Right atrium auricular region (tissue), 2 donors: ENCODE results near the gene ARL14EP. TPM values are rescaled to one million over a fixed set of nuclear protein-coding genes. Genes with fewer than 3 reads are reported as not detected.

Experiments
- DNase-seq: peaks from one replicate; pipeline ENCODE4 v3.0.0-alpha.2; 2019; ENCODE audit warnings: low spot score
- H3K27ac ChIP-seq, 2 donors: fragments of 200-600 bp; sonication (generic); 1 replicate in 1 of 2; 2 replicates in 1 of 2; pipeline ENCODE4 v1.5.1; 2016 to 2019
- H3K27me3 ChIP-seq, 2 donors: fragments of 200-600 bp; sonication (generic); one replicate each; pipeline versions ENCODE4 v1.5.1 to v1.6.0; 2017 to 2019
- H3K36me3 ChIP-seq: fragments of 200-600 bp; sonication (generic); one replicate; pipeline ENCODE4 v1.5.1; 2016
- H3K4me1 ChIP-seq, 2 donors: fragments of 200-600 bp; sonication (generic); one replicate each; pipeline versions ENCODE4 v1.5.1 to v1.6.0; 2017 to 2019
- H3K4me3 ChIP-seq, 2 donors: fragments of 200-600 bp; sonication (generic); 1 replicate in 1 of 2; 2 replicates in 1 of 2; pipeline ENCODE4 v1.5.1; 2017 to 2019; ENCODE audit warnings: mild to moderate bottlenecking in 1 of 2, moderate library complexity in 1 of 2
- H3K9me3 ChIP-seq, 2 donors: fragments of 200-600 bp; sonication (generic); one replicate each; pipeline ENCODE4 v1.5.1; 2019
- CTCF ChIP-seq, 2 donors: fragments of 200-600 bp; sonication (generic); IDR thresholded peaks; one replicate each; pipeline ENCODE4 v1.5.1; 2019; ENCODE audit warnings: antibody characterized with exemption in 2 of 2
- total RNA-seq, 2 donors: library from RNA; depleted of rRNA; stranded (reverse); fragments of >200 nt; gene quantifications; one replicate each; pipeline ENCODE4 v1.1.0, GENCODE V29; 2016

The ARL14EP gene
- total RNA-seq, 2 donors from 2014 or later, result 20.6 to 29.3 TPM

- DNase-seq, result no peak
- H3K36me3 ChIP-seq, result no peaks in the 10 kb centered on the region
Measured at GRCh38 chr11:30304620-30305019, 18.3 kb upstream of the ARL14EP start.

GRCh38 chr11:30310623-30311022, 12.3 kb upstream of the ARL14EP start:
- H3K4me3 ChIP-seq, result no peak overlapping the region
- no peak for DNase-seq
- TF ChIP-seq CTCF (IDR thresholded peaks at IDR 0.05), result no peak

More at GRCh38 chr11:30304620-30305019, 18.3 kb upstream of the ARL14EP start:
- H3K4me1 ChIP-seq, result peaks cover 0 to 5% of the 10 kb centered on the region in 2 donors
- H3K27ac ChIP-seq, result no peak overlapping the region
- TF ChIP-seq CTCF (IDR thresholded peaks at IDR 0.05), result no peak
- H3K4me3 ChIP-seq, result no peak overlapping the region
- H3K27me3 ChIP-seq, result no peaks in the 10 kb centered on the region
- H3K9me3 ChIP-seq, result no peaks in the 10 kb centered on the region

GRCh38 chr11:30311189-30311588, 11.7 kb upstream of the ARL14EP start:
- no peak for DNase-seq
- no peaks in the 10 kb centered on the region for H3K27me3 ChIP-seq
- no peak overlapping the region for H3K4me3 ChIP-seq
- H3K4me1 ChIP-seq, result no peaks in the 10 kb centered on the region
- H3K9me3 ChIP-seq, result peaks cover 0 to 10% of the 10 kb centered on the region in 2 donors
- TF ChIP-seq CTCF (IDR thresholded peaks at IDR 0.05), result no peak
- no peaks in the 10 kb centered on the region for H3K36me3 ChIP-seq
- no peak overlapping the region for H3K27ac ChIP-seq

More at GRCh38 chr11:30310623-30311022, 12.3 kb upstream of the ARL14EP start:
- H3K36me3 ChIP-seq, result no peaks in the 10 kb centered on the region
- H3K9me3 ChIP-seq, result peaks cover 0 to 10% of the 10 kb centered on the region in 2 donors
- no peaks in the 10 kb centered on the region for H3K27me3 ChIP-seq
- no peak overlapping the region for H3K27ac ChIP-seq
- H3K4me1 ChIP-seq, result no peaks in the 10 kb centered on the region

- Histone ChIP-seq H3K4me1 (no peaks in the 10 kb centered on the region), H3K27ac (no peak overlapping the region), H3K27me3 (no peaks in the 10 kb centered on the region), H3K36me3 (no peaks in the 10 kb centered on the region), H3K9me3 (peaks cover 0 to 10% of the 10 kb centered on the region in 2 donors), H3K4me3 (no peak overlapping the region)
- no peak for DNase-seq
- TF ChIP-seq CTCF (IDR thresholded peaks at IDR 0.05), result no peak
Measured at GRCh38 chr11:30312243-30312642, 10.7 kb upstream of the ARL14EP start.

GRCh38 chr11:30313580-30313979, 9.3 kb upstream of the ARL14EP start:
- no peak for TF ChIP-seq CTCF (IDR thresholded peaks at IDR 0.05)
- no peaks in the 10 kb centered on the region for H3K36me3 ChIP-seq
- DNase-seq, result no peak
- H3K9me3 ChIP-seq, result peaks cover 0 to 10% of the 10 kb centered on the region in 2 donors
- no peaks in the 10 kb centered on the region for H3K4me1 ChIP-seq
- no peak overlapping the region for H3K27ac ChIP-seq
- no peaks in the 10 kb centered on the region for H3K27me3 ChIP-seq
- no peak overlapping the region for H3K4me3 ChIP-seq

- peak in 1 of 2 donors; percentile 52 for TF ChIP-seq CTCF (IDR thresholded peaks at IDR 0.05)
- no peak for DNase-seq
- H3K4me1 ChIP-seq, result no peaks in the 10 kb centered on the region
- H3K9me3 ChIP-seq, result peaks cover 0 to 10% of the 10 kb centered on the region in 2 donors
- no peaks in the 10 kb centered on the region for H3K36me3 ChIP-seq
- H3K27me3 ChIP-seq, result no peaks in the 10 kb centered on the region
- no peak overlapping the region for H3K27ac ChIP-seq
- H3K4me3 ChIP-seq, result no peak overlapping the region
Measured at GRCh38 chr11:30314625-30315024, 8.3 kb upstream of the ARL14EP start.
